ENCODE measurements around the gene ATP2C1.

ATP2C1 gene, protein sequence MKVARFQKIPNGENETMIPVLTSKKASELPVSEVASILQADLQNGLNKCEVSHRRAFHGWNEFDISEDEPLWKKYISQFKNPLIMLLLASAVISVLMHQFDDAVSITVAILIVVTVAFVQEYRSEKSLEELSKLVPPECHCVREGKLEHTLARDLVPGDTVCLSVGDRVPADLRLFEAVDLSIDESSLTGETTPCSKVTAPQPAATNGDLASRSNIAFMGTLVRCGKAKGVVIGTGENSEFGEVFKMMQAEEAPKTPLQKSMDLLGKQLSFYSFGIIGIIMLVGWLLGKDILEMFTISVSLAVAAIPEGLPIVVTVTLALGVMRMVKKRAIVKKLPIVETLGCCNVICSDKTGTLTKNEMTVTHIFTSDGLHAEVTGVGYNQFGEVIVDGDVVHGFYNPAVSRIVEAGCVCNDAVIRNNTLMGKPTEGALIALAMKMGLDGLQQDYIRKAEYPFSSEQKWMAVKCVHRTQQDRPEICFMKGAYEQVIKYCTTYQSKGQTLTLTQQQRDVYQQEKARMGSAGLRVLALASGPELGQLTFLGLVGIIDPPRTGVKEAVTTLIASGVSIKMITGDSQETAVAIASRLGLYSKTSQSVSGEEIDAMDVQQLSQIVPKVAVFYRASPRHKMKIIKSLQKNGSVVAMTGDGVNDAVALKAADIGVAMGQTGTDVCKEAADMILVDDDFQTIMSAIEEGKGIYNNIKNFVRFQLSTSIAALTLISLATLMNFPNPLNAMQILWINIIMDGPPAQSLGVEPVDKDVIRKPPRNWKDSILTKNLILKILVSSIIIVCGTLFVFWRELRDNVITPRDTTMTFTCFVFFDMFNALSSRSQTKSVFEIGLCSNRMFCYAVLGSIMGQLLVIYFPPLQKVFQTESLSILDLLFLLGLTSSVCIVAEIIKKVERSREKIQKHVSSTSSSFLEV

DNA sequence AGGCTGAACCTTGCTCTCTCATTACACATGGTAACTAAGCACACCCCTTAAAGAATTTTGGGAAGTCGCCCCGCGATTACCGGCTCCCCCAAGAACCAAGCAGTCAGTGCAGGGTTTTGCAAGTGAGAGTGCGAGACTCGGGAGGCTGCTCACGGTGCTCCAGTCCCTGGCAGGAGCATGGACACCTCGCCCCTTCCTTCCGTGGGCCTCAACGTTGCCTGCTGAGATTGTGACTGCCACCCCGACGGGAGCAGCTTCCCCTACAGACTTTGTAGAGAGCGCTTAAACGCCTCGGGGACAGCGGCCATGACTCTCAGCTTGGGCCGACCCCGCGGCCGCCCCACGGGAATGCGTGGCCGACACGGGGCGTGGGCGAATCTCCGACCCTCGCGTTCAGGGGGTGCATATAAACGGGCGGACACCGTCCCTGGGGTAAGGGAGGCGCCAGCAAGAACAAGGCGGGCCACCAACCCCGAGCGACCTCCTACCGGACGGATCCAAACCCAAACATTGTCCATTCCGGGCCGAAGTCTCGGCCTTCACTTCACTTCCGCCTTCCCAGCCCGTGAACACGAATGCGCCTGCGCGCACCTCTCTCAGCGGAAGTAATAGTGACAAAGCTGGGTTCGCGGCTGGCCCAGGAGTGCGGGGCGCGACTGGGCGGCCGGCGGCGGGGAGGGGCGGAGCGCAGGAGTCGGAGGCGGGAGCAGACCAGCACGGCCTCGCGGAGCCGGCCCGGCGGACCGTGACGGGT, at the start of gene ATP2C1:
ATP2C1 (plus strand) TSS at position 709 of the 754 bp plus-strand sequence. CDS start 686 bp downstream, outside the sequence.
- peak; percentile 83 for DNase-seq (ENCODE audit: low read depth)
- TF ChIP-seq, protein P1, sequence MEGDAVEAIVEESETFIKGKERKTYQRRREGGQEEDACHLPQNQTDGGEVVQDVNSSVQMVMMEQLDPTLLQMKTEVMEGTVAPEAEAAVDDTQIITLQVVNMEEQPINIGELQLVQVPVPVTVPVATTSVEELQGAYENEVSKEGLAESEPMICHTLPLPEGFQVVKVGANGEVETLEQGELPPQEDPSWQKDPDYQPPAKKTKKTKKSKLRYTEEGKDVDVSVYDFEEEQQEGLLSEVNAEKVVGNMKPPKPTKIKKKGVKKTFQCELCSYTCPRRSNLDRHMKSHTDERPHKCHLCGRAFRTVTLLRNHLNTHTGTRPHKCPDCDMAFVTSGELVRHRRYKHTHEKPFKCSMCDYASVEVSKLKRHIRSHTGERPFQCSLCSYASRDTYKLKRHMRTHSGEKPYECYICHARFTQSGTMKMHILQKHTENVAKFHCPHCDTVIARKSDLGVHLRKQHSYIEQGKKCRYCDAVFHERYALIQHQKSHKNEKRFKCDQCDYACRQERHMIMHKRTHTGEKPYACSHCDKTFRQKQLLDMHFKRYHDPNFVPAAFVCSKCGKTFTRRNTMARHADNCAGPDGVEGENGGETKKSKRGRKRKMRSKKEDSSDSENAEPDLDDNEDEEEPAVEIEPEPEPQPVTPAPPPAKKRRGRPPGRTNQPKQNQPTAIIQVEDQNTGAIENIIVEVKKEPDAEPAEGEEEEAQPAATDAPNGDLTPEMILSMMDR (IDR thresholded peaks at IDR 0.05; ENCODE audit: control insufficient read depth, extremely low read depth, insufficient read depth) = no peak
- H3K4me3 ChIP-seq (ENCODE audit: low read depth, low read length) = peak within 1 kb of the TSS; percentile 81

DNA sequence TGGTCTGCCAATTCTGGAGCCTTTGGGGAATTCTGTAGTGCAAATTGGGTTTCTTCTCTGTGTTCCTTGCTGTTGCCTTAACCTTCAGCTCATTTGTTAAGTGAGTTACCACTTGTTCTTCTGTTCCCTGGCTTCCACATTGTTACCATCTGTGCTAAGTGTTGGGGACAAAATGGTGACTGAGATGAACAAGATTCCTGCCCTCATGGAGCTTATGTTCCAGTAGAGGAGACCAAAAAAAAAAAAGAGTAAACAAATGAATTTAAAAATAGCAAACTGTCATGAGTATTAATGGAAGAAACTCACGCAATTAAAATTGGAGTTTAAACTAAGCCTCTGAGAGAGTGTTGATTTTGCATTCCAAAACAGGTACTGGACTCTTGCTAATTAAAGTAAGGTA, 49.4 kb upstream of the ATP2C1 start:
- H3K4me3 ChIP-seq (ENCODE audit: low read depth, low read length) = no peak overlapping the region
- no peak for DNase-seq (ENCODE audit: low read depth)
- TF ChIP-seq, protein P1 (IDR thresholded peaks at IDR 0.05; ENCODE audit: control insufficient read depth, extremely low read depth, insufficient read depth) = no peak

DNA sequence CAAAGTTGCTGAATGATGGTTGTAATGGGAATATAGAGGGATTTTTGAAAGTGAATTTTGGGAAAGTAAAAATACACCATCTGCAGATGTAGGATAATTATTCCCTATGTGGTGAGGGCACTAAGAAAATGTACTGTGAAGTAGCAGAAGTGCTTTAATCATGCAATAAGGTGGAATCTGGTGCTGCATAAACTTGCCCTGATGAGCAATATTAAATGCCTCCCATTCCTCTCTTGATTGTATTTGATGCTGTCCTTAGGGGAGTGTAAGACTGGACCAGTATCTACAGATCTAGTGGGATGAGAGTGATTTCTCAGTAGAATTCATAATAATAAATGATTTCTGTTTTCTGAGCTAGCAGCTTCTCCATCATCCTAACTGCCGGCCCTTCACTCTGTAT, 47.7 kb upstream of the ATP2C1 start:
- no peak overlapping the region for H3K4me3 ChIP-seq (ENCODE audit: low read depth, low read length)
- DNase-seq (ENCODE audit: low read depth) = no peak
- TF ChIP-seq, protein P1 (IDR thresholded peaks at IDR 0.05; ENCODE audit: control insufficient read depth, extremely low read depth, insufficient read depth) = no peak

DNA sequence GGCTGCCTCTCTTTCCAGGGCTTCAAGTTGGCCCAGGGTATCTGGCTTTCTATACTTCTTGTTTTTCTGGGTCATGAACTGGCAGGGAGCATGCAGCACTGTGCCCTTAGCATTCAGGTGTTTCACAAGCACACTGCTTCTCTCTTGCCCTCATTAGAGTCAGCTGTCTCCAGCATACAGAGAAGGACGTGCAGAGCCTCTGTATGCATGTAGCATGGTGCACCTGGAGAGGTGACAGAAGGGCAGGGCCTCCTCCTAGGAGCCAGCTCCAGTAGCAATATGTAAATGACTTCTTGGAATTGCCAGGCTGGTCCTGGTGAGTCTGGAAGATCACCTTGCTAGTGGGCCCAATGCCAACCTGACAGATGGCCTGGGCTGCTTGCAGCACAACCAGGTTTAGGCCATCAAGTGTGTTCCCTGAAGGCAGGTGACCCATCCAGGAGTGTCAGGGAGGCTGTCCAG, 44.8 kb upstream of the ATP2C1 start:
- H3K4me3 ChIP-seq (ENCODE audit: low read depth, low read length) = no peak overlapping the region
- DNase-seq (ENCODE audit: low read depth) = peak; percentile 99
- TF ChIP-seq, protein P1 (IDR thresholded peaks at IDR 0.05; ENCODE audit: control insufficient read depth, extremely low read depth, insufficient read depth) = no peak

DNA sequence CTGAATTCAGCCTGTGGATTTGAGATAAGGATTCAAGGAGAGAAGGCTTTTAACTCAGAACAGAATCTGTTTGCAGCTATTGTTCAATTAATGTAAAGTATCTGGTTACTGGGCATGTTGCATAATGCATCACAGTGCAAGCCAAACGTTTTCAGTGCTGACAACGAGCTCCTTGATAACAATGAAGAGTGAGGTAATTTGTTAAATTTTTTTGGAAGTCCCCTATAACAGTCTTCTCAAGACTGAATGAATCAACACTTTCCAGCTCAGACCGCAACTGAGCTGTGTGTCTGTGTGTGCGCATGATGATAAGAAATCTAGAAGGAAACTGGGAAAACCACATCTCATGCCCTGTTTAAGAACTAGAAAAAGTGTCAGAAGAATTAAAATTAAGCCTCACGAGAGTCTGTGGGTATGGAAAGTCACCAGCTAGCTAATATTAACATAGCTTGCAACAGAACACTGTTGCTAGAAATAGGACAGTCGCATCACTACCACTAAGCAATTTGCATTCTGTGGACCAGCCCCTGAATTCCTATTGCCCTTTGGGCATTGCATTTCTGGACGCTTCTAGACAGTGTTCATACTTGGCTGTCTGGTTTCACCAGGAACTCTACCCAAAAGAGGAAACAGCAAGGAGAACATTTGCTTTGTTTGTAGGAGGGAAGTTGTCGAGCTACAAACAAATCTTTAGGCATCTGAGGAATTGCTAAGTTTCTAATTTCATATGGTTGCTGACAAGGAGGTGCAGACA, 43.7 kb upstream of the ATP2C1 start:
- TF ChIP-seq, protein P1 (IDR thresholded peaks at IDR 0.05; ENCODE audit: control insufficient read depth, extremely low read depth, insufficient read depth) = no peak
- no peak for DNase-seq (ENCODE audit: low read depth)
- peak overlapping the region; percentile 27 for H3K4me3 ChIP-seq (ENCODE audit: low read depth, low read length)

DNA sequence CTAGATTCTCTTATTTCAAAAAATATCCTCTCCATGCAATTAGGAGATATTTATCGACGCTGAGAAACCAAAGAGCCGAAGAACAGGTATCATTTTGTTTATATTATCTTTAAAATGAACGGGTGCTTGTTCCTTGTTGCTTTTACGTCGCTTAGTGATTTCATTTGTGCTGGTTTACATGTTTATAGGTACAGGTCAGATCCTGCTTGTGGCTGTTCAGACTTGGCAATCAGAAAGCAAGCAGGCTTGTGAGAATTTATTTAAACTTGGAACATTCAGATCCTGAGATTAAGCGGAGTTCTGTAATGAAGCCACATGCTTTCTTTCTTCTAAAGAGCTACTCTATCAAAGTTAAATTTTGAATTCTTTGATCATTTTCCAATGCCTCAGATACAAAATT, 43.0 kb upstream of the ATP2C1 start:
- peak; percentile 84 for DNase-seq (ENCODE audit: low read depth)
- TF ChIP-seq, protein P1 (IDR thresholded peaks at IDR 0.05; ENCODE audit: control insufficient read depth, extremely low read depth, insufficient read depth) = no peak
- peak overlapping the region; percentile 27 for H3K4me3 ChIP-seq (ENCODE audit: low read depth, low read length)

Data from LNCaP clone FGC (cell line).